Measurements from ENCODE around the gene DYNC2LI1.

DYNC2LI1 gene

DNA sequence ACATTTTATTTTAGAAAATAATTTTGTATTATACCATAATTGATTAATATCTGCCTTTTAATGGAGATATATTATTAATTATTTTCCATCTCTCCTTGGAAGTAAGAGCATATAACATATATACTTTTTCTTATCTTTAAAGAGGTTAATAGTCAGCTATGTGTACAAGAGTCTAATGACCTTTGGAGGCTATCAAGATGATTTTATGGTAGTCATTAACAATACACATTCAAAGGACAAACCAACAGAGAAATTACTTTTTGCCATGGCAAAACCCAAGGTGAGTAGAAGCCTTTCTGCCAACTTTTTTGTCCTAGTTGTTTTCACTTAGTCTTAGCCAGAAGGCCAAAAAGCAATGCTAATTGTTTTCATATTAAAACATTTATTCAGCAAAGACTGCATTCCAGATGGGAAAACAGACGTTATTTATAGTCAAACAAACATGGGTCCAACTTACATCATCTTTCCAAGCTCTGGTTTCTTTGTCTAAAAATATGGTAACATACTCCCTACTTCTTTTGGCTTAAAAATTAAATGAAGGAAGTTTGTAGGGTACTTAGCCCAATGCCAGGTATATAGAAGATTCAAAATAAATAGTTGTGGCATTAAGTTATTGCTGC is 9.6 kb upstream of the DYNC2LI1 start:
- DNase-seq, result no peak

GRCh38 chr2:43766006-43766405 is 7.8 kb upstream of the DYNC2LI1 start:
- DNase-seq, result no peak

- DNase-seq, result no peak
Observed at GRCh38 chr2:43774617-43775016, 778 bp downstream of the DYNC2LI1 start.

GRCh38 chr2:43776324-43776723 is 2.5 kb downstream of the DYNC2LI1 start:
- DNase-seq, result no peak

DNA sequence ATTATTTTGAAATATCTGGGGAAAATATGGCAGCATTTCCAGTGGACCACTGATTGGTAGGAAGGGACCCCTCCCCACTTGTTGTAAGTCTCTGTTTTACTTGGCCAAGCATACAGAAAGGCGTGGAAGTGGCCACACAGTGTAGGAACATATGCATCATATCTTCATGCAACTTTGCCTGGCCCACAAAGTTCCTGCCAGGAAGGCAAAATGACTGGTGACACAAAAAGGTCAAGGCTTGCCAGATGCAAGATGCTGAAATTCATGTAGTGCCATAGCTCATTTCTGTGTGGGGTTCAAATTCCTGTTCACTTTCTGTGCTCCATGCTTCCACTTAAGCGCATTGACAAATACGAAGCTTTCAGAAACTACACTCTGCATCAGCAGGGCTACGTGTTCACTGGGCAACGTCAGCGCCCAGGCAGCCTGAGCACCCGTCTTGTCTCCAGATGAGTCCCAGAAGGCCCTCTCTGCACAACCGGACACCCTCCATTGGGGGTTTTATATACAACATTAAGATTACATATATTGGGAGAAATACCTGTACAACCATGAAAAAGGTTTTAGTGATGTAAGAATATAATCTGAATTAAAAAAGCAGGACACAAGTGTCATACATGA is 3.6 kb downstream of the DYNC2LI1 start:
- no peak for DNase-seq

GRCh38 chr2:43778233-43778632 is 4.4 kb downstream of the DYNC2LI1 start:
- no peak for DNase-seq

GRCh38 chr2:43787895-43788294 is 14.1 kb downstream of the DYNC2LI1 start:
- no peak for DNase-seq

DNA sequence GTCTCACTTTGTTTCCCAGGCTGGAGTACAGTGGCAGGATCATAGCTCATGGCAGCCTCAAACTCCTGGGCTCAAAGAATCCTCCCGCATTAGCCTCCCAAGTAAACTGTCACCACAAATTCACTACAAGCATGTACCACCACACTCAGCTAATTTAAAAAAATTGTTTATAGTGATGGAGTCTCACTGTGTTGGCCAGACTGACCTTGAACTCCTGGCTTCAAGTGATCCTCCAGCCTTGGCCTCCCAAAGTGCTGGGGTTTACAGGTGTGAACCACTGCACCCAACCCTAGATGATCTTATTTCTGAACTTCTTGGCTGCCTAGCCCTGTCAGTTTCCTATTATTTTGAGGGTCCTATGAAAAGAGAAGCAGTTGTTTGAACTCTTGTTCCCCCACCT is 14.8 kb downstream of the DYNC2LI1 start:
- DNase-seq, result no peak

DNA sequence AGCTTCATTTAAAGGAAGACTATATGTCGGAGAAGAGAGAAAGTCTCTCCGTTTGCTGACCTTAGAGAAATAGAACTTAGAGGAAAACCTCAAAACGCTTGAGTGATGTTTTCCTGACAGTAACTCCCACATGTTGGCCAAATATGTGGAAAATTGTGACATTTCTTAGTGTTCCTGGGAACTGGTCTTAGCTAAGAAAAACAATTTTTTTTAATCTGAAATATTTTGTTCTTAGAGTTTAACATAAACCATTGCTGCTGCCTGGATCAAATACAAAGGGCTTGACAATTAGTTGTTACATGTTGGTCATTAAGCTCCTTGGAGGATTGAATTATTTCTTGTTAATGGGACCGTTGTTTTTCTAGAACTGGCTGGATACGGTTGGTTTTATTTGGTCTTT is 16.3 kb downstream of the DYNC2LI1 start:
- no peak for DNase-seq

DNA sequence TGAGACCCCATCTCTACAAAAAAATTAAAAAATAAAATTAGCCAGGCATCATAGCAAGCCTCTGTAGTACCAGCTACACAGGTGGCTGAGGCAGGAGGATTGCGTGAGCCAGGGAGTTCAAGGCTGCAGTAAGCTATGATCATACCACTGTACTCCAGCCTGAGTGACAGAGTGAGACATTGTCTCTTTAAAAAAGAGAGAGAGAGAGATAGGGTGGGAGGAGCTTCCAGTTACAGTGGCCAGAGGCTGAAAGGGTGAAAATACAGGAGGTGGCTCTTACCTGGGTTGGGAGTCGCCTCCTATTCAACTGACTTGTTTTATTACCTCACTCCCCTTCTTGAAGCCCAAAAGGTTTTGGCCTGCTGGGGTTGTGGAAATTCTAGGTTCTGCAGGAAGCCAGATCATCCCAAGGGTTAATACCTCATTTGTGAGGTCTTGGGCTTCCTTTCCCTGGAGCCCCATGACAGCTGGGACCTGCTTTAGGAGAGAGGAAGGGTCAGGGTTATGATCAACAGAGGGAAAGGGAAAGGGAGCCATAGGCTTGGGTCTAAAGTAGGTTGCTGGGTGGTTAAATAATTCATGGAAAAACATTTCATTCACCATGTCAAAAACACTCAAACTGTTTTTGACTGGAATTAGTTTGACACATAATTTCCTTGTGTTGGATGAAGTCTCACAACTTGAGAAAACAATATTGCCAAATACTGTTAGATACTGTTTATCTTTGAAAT is 17.4 kb downstream of the DYNC2LI1 start:
- DNase-seq, result no peak

DNA sequence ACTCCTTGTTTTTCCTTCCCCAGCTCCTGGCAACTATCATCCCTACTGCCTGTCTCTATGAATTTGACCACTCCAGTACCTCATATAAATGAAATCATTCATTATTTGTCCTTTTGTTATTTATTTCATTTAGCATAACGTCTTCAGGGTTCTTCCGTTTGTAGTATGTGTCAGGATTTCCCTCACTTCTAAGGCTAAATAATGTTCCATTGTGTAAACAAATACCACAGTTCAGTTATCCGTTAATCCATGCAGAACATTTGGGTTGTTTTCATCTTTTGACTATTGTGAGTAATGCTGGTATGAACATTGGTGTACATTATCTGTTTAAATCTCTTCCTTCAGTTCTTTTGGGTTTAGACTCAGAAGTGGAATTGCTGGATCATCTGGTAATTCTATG is 18.8 kb downstream of the DYNC2LI1 start:
- DNase-seq, result no peak

DNA sequence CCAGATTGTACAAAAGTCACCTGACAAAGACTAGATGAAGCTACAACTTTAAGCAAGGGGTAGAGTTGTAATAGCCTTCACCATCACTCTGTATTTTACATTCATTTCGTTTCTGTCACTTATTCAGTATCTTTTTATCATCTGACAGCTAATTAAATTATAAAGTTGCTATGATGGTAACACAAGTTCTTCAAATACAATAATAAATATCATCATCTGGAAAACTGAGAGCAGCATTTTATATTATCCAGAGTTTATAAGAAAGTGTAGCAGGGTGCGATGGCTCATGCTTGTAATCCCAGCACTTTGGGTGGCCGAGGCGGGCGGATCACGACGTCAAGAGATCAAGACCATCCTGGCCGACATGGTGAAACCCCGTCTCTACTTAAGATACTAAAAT is 21.1 kb downstream of the DYNC2LI1 start:
- no peak for DNase-seq

- no peak for DNase-seq
Observed at GRCh38 chr2:43796206-43796605, 22.4 kb downstream of the DYNC2LI1 start.

DNA sequence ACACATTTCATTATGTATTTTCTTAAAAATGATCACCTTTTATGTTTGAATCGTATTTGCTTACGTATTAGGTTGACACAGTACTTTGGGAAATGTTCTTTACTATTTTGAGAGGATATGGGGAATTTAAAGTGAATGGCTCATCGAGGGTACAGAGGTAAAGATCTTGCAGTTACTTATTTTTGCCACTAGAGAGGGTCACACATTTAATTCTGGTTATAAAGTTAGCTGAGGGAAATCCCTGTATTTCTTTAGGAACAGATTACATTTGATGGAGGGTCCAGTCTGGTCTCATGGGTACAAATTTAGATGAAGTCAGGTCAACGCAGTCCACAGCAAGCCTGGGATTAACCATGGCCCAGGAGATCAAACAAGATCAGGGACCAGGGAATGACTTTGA is 24.5 kb downstream of the DYNC2LI1 start:
- no peak for DNase-seq

DNA sequence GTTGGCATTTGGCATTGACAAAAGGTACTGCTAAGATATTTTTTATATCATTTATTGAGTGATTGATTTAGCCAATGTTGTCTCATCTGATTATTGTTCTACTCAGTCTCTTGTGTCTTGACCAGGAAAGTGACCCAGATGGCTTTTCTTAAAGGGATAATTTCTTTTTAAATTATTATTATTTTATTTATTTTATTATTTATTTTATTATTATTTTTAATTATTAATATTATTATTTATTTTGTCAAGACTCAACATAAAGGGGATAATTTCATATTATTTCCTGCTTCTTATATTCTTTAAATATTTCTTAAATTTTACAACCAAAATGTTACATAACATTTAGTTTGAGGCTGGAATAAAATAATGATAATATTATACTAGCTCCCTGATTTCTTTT is 27.1 kb downstream of the DYNC2LI1 start:
- DNase-seq, result no peak

DNA sequence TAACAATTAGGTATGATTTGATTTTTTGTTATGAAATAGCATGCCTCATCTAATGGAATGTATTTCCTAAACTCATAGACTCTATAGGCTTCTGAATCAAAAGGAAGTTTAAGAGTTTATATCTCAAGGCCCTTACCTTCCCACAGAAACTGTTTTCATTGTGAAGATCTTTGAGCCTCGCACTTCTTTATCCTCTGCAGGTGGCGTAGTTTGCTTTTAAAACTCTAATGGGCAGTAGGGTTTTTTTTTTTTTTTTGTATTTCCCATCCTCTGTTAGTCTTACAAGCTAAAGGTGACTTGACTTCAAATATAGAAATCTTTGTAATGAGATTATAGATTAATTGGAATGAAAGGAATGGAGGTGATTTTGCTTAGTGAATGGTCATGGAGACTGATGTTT is 28.3 kb downstream of the DYNC2LI1 start:
- no peak for DNase-seq

- DNase-seq, result no peak
Observed at GRCh38 chr2:43803113-43803512, 29.3 kb downstream of the DYNC2LI1 start.

DNA sequence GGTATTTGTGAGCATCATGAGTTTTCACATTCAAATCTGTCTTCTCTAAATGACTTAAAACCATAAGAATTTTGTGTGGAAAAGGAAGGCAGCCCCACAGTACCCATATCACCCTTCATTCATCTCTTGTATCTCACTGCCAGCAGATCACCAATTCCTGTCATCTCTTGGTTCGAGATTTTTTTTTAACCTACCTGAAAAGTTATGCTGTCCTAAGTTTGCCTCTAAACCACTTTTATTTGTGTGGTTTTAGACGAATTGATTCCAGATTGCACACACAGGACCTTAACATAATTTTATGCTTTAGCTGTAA is 32.8 kb downstream of the DYNC2LI1 start:
- no peak for DNase-seq

GRCh38 chr2:43810452-43810851 is 36.6 kb downstream of the DYNC2LI1 start:
- no peak for DNase-seq

DNA sequence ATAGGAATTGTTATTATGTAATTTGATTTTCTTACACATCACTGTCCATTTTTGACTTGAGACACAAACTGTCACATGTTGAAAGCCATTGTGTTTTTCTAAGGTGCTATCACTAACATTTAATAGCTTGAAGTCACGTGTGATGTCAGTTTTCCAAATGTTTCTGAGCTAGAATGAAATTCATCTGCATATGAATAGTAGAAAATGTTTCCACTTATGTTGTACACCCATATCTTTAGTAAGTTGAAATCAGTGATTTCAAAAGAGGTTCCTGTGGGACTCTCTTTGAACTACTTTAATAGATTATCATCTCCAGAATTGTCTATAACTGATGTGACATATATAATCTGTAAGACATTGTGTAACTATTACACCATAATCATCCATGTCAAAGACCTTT is 37.0 kb downstream of the DYNC2LI1 start:
- DNase-seq, result no peak

DNA sequence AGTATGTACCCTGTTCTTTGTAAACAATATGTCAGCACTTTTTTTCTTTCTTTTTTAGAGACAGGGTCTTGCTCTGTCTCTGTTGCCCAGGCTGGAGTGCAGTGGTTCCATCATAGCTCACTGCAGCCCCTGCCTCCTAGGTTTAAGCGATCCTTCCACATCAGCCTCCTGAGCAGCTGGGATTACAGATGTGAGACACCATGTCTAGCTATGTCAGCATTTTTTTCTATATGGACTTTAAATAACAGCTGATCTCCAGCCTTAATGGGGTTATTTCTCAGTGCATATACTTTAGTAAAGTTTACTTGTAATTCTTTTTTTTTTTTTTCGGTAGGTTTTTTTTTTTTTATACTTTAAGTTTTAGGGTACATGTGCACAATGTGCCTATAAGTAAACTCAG is 38.2 kb downstream of the DYNC2LI1 start:
- no peak for DNase-seq

DNA sequence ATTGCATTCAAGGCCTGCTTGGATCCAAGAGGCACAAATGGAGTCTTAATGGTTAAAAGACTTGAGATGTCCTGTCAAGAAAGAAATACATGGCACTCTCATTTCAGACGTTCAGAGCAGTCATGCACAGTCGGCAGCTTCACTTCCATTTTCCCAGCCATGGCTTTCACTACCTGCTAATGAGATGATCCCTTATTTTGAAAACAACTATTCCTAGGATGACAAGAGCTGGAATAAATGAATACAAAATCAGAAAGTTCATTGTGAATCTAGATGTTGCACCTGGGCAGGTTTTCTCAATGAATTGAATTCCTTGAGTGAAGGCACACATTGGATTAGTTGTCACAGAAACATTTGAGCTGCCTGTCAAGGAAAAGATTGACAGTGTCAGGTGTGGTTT is 39.1 kb downstream of the DYNC2LI1 start:
- DNase-seq, result no peak

DNA sequence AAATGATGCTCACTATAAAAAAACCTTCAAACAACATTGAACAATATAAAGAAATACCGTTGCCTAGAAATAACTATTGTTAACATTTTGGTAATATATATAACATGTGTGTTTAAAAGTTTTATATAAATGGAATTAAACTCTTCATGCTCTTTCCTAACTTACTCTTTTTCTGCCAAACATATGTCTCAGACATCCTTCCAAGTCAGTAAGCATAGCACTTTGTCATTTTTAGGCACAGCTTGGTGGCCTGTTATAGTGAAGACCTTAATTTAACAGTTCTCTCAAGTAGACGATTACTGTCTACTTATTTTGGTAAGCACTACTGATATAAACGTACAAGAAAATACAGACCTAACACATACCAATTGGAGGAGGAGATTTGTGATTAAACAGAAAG is 40.9 kb downstream of the DYNC2LI1 start:
- DNase-seq, result no peak

DNA sequence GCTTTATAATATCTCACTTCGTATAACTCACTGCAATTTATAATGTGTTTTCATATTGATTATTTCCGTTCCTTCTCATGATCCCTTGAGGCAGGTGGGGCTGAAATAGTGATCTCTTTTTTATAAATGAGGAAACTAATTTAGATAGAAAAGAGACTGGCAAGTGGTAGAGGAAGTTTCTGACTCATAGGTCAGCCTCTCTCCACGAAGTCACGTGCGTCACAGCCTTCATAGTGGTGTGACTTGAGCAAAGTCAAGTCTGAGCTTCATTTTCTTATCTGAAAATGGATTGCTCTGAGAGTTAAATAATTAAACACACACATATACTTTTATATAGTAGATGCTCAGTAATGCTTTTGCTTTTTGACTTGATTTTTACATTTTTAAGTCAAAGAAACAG is 44.9 kb downstream of the DYNC2LI1 start:
- no peak for DNase-seq

All from activated gamma-delta T cell treated with Interleukin-2 at 50 U/mL for 16 hours (primary cell).